T-helper 2 cell treated with Interferon-gamma antibody and Interleukin-4, amounts not matched to agents 5 μg/mL and 100 μg/mL, for 36 hours (primary cell): ENCODE data around the gene SNU13.
"Not testable (repeated sequence)": the region's sequence is repeated elsewhere in the genome, so short reads cannot be mapped to it uniquely, and the experiment has no call there.

Experiments
- DNase-seq: peaks from one replicate; pipeline ENCODE4 v3.0.0; 2021; ENCODE audit warnings: low spot score
- H3K27ac Mint-ChIP-seq: one replicate; pipeline ENCODE4 v1.8.0; 2021; ENCODE audit warnings: mild to moderate bottlenecking, mixed read lengths
- H3K27me3 Mint-ChIP-seq: one replicate; pipeline ENCODE4 v1.8.0; 2021; ENCODE audit warnings: low read depth, mixed read lengths
- H3K36me3 Mint-ChIP-seq: one replicate; pipeline ENCODE4 v1.8.0; 2021; ENCODE audit warnings: low read depth, mixed read lengths
- H3K4me1 Mint-ChIP-seq: one replicate; pipeline ENCODE4 v1.8.0; 2021; ENCODE audit warnings: low read depth, mixed read lengths
- H3K4me3 Mint-ChIP-seq: one replicate; pipeline ENCODE4 v1.8.0; 2022; ENCODE audit warnings: mild to moderate bottlenecking, moderate library complexity, mixed read lengths
- H3K9me3 Mint-ChIP-seq: one replicate; pipeline ENCODE4 v1.8.0; 2021; ENCODE audit warnings: mixed read lengths

The SNU13 gene

GRCh38 chr22:41695211-41695610 lies 6.5 kb upstream of the SNU13 start:
- Mint-ChIP-seq H3K27me3 (peaks cover 2% of the 10 kb centered on the region), H3K36me3 (no peaks in the 10 kb centered on the region), H3K4me3 (no peak overlapping the region), H3K4me1 (peaks cover 12% of the 10 kb centered on the region), H3K9me3 (no peaks in the 10 kb centered on the region), H3K27ac (no peak overlapping the region)
- DNase-seq, result no peak

- H3K9me3 Mint-ChIP-seq, result no peaks in the 10 kb centered on the region
- peak overlapping the region; percentile 96 for H3K27ac Mint-ChIP-seq
- peaks cover 3% of the 10 kb centered on the region for H3K36me3 Mint-ChIP-seq
- peak overlapping the region; percentile 62 for H3K4me3 Mint-ChIP-seq
- no peak for DNase-seq
- H3K27me3 Mint-ChIP-seq, result no peaks in the 10 kb centered on the region
- H3K4me1 Mint-ChIP-seq, result peaks cover 15% of the 10 kb centered on the region
Measured at GRCh38 chr22:41690476-41690875, 1.8 kb upstream of the SNU13 start.

DNA sequence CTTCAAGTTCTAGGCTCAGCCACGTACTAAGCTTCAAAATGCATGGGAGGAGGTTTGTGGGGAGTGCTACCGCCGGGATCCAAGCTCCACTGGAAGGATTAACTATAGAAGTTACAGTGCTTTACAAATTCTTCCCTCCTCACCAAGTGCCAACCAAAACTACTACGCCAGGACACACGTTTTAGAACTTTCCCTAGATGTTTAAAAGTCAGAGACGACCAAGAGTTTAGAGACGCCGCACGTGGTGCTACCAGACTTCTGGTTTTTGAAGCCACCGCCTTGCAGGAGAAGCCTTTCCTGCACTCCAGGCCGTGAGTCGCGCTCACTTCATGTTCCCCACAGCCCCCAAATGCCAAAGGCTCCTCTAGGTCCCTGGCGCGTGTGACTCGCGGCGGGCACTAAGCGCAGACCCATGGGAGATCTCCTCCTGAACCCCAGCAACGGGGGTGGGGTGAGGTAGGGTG lies 734 bp downstream of the SNU13 start:
- Mint-ChIP-seq H3K4me3 (peak overlapping the region; percentile 93), H3K27me3 (no peaks in the 10 kb centered on the region), H3K36me3 (peaks cover 3% of the 10 kb centered on the region), H3K9me3 (no peaks in the 10 kb centered on the region), H3K27ac (peak overlapping the region; percentile 96), H3K4me1 (peaks cover 18% of the 10 kb centered on the region)
- DNase-seq, result no peak

GRCh38 chr22:41686890-41687289 lies 1.8 kb downstream of the SNU13 start:
- Mint-ChIP-seq H3K4me3 (peak overlapping the region; percentile 93), H3K4me1 (peaks cover 22% of the 10 kb centered on the region), H3K27ac (peak overlapping the region; percentile 96)
- H3K36me3 Mint-ChIP-seq, DNase-seq, H3K9me3 Mint-ChIP-seq, H3K27me3 Mint-ChIP-seq: not testable (repeated sequence)

GRCh38 chr22:41684194-41684593 lies 4.5 kb downstream of the SNU13 start:
- Mint-ChIP-seq H3K36me3 (peaks cover 14% of the 10 kb centered on the region), H3K4me1 (peaks cover 19% of the 10 kb centered on the region), H3K4me3 (no peak overlapping the region), H3K9me3 (no peaks in the 10 kb centered on the region), H3K27me3 (no peaks in the 10 kb centered on the region), H3K27ac (peak overlapping the region; percentile 79)
- DNase-seq, result no peak

DNA sequence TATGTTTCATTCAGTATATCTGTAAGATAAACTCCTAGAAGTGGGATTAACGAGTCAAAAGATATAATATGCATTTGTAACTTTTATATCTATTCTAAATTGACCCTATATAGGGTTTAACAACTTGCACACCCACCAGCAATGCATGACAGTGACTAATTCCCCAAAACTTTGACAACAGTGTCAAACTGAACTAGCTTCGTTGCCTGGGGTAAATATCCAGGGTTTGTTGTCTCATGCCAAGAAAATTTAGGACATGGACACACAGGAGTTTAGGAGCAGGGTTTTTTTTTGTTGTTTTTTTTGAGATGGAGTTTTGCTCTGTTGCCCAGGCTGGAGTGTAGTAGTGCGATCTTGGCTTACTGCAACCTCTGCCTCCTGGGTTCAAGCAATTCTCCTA lies 5.1 kb downstream of the SNU13 start:
- Mint-ChIP-seq H3K4me1 (peaks cover 19% of the 10 kb centered on the region), H3K36me3 (peaks cover 13% of the 10 kb centered on the region), H3K27me3 (no peaks in the 10 kb centered on the region), H3K9me3 (no peaks in the 10 kb centered on the region), H3K27ac (peak overlapping the region; percentile 98), H3K4me3 (no peak overlapping the region)
- no peak for DNase-seq

GRCh38 chr22:41683052-41683451 lies 5.6 kb downstream of the SNU13 start:
- Mint-ChIP-seq H3K9me3 (no peaks in the 10 kb centered on the region), H3K4me1 (peaks cover 18% of the 10 kb centered on the region), H3K4me3 (peak overlapping the region; percentile 99), H3K27ac (peak overlapping the region; percentile 98), H3K27me3 (no peaks in the 10 kb centered on the region), H3K36me3 (peaks cover 17% of the 10 kb centered on the region)
- DNase-seq, result no peak

DNA sequence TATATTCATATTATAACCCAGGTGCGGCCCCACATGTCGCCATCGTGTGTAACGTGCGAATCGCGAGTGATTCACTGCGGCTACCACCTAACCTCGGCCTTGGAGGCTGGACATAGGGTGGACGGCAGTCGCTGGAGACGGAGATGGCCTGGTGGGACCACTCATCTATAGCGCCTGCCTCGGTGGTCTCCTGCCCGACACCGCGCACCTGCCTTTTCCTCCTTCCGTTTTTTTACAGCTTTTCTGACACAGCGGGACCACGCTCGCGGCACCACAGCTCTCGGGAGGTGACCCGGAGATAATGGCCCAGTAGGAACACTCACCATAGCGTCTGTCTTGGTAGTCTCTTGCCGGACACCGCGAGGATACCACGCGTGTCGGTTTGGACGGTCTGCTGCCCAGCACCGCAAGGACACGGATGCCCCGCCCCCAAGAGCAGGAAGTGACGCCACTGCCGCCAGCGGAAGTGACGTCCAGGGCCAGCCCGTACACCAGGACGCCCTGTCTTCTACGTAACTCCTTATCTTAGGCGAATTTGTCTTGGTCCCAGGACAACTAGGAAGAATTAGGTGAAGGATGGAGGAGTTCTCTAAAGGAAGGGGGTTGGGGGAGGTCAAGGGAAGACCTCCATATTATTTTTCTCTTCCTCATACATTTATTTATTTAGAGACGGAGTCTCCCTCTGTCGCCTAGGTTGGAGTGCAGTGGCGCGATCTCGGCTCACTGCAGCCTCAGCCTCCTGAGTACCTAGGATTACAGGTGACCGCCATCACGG lies 6.4 kb downstream of the SNU13 start:
- Mint-ChIP-seq H3K4me1 (peaks cover 10% of the 10 kb centered on the region), H3K9me3 (no peaks in the 10 kb centered on the region), H3K36me3 (peaks cover 20% of the 10 kb centered on the region), H3K27ac (peak overlapping the region; percentile 98), H3K4me3 (peak overlapping the region; percentile 99), H3K27me3 (no peaks in the 10 kb centered on the region)
- DNase-seq, result peak; percentile 81

GRCh38 chr22:41681616-41682015 lies 7.1 kb downstream of the SNU13 start:
- no peaks in the 10 kb centered on the region for H3K9me3 Mint-ChIP-seq
- H3K4me1 Mint-ChIP-seq, result peaks cover 9% of the 10 kb centered on the region
- peak overlapping the region; percentile 99 for H3K4me3 Mint-ChIP-seq
- no peaks in the 10 kb centered on the region for H3K27me3 Mint-ChIP-seq
- peaks cover 23% of the 10 kb centered on the region for H3K36me3 Mint-ChIP-seq
- peak overlapping the region; percentile 98 for H3K27ac Mint-ChIP-seq
- DNase-seq, result no peak

DNA sequence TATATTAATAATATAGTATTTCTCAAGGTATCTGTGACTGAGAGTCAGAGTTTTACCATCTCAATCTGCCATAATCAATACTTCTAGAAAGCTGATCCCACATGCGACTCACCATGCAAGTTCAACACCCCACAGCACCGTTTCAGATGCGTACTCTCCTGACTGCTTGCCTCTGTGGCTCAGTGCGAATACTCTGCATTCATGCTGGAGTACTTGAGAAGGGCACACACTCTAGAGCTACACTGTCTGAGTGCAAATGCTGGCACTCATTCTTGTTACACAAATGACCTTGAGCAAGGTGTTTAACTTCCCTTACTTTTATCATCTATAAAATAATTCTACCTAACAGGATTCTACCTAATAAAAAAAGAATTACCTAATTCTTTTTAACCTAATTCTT lies 12.5 kb downstream of the SNU13 start:
- Mint-ChIP-seq H3K36me3 (peaks cover 47% of the 10 kb centered on the region), H3K4me1 (peaks cover 2% of the 10 kb centered on the region), H3K4me3 (no peak overlapping the region), H3K9me3 (no peaks in the 10 kb centered on the region), H3K27ac (no peak overlapping the region), H3K27me3 (no peaks in the 10 kb centered on the region)
- DNase-seq, result no peak

DNA sequence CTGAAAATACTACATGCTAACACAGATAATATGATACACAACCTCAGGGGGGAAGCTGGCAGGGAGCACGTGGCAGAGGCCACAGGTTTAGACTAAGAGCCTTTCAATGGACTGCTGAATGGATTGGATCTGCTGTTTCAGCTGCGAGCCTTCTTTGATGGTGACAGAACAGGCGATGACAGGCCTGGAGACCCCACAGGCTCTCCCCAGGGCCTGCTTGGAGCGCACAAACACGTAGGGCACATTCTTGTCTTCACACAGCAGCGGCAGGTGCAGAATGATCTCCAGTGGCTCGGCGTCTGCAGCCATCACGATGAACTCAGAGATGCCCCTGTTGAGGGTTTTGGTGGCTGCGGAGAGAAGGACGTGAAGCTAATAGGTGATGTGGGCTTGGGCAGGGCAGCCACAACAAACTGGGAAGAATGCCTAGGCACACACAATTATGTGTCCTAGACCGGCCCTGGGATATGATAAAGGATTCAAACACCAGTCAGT lies 13.8 kb downstream of the SNU13 start:
- no peak overlapping the region for H3K27ac Mint-ChIP-seq
- DNase-seq, result no peak
- no peaks in the 10 kb centered on the region for H3K4me1 Mint-ChIP-seq
- peaks cover 46% of the 10 kb centered on the region for H3K36me3 Mint-ChIP-seq
- H3K4me3 Mint-ChIP-seq, result no peak overlapping the region
- no peaks in the 10 kb centered on the region for H3K27me3 Mint-ChIP-seq
- no peaks in the 10 kb centered on the region for H3K9me3 Mint-ChIP-seq

DNA sequence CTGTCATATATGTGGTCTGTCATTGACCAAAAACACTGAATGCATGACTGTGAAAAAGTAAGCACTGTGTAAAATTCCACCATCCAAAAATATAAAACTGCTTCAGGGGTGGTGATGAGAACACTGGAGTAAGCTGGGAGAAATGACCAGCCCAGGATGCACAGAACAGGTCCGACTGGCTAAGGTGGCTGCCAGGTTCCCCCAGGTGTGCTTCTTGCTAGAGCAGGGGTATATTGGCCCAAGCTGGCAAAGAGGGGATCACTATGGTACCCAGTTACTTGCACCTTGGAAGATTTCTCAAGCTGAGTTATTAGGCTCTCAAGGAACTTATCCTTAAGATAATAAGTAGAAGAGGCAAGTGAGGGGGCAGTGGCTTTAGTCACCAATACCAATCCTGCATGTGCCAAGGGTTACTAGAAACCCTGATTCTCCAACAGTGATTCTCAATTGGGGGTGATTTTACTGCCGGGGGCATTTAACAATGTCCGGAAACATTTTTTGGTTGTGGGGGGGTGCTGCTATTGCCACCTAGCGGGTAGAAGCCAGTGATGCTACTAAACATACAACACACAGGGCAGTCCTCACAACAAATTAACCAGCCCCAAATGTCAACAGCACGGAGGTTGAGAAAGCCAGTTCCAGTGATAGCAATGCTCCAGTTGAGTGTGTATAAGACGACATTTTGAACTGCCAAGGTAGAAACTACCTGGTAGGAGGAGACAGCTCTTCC lies 15.7 kb downstream of the SNU13 start:
- no peak overlapping the region for H3K4me3 Mint-ChIP-seq
- H3K36me3 Mint-ChIP-seq, result peaks cover 44% of the 10 kb centered on the region
- no peak for DNase-seq
- no peak overlapping the region for H3K27ac Mint-ChIP-seq
- no peaks in the 10 kb centered on the region for H3K9me3 Mint-ChIP-seq
- no peaks in the 10 kb centered on the region for H3K27me3 Mint-ChIP-seq
- no peaks in the 10 kb centered on the region for H3K4me1 Mint-ChIP-seq

GRCh38 chr22:41672096-41672495 lies 16.6 kb downstream of the SNU13 start:
- not testable (repeated sequence) for H3K4me3 Mint-ChIP-seq, H3K27ac Mint-ChIP-seq, H3K4me1 Mint-ChIP-seq, H3K27me3 Mint-ChIP-seq, H3K9me3 Mint-ChIP-seq, DNase-seq
- H3K36me3 Mint-ChIP-seq, result peaks cover 40% of the 10 kb centered on the region
